HG03342 (cell line): Measurements from ENCODE around the gene SLC37A1.

Experiments
- ATAC-seq: cut with Tn5 transposase; IDR thresholded peaks from one replicate; pipeline ENCODE4 v1.9.1; 2021; ENCODE audit warnings: mild to moderate bottlenecking, moderate library complexity; ENCODE audit not compliant: unreplicated experiment

SLC37A1 gene

GRCh38 chr21:42572906-42573495 lies 59.3 kb downstream of the SLC37A1 start:
- no peak for ATAC-seq

- no peak for ATAC-seq
Observed at GRCh38 chr21:42574234-42575027, 60.8 kb downstream of the SLC37A1 start.

- no peak for ATAC-seq
Observed at GRCh38 chr21:42575111-42575510, 61.5 kb downstream of the SLC37A1 start.

GRCh38 chr21:42576639-42577038 lies 63.0 kb downstream of the SLC37A1 start:
- ATAC-seq = no peak

- ATAC-seq = no peak
Observed at GRCh38 chr21:42578034-42578433, 64.4 kb downstream of the SLC37A1 start.

GRCh38 chr21:42578761-42579415 lies 65.2 kb downstream of the SLC37A1 start:
- ATAC-seq = no peak

GRCh38 chr21:42579456-42580075 lies 65.9 kb downstream of the SLC37A1 start:
- no peak for ATAC-seq

- ATAC-seq = no peak
Observed at GRCh38 chr21:42580076-42580792, 66.6 kb downstream of the SLC37A1 start.

GRCh38 chr21:42580793-42581321 lies 67.2 kb downstream of the SLC37A1 start:
- ATAC-seq = no peak

- ATAC-seq = no peak
Observed at GRCh38 chr21:42581336-42581992, 67.8 kb downstream of the SLC37A1 start.

- ATAC-seq = no peak
Observed at GRCh38 chr21:42581993-42582786, 68.5 kb downstream of the SLC37A1 start.

- no peak for ATAC-seq
Observed at GRCh38 chr21:42582787-42583476, 69.3 kb downstream of the SLC37A1 start.

- no peak for ATAC-seq
Observed at GRCh38 chr21:42583477-42584295, 70.0 kb downstream of the SLC37A1 start.

- ATAC-seq = no peak
Observed at GRCh38 chr21:42584296-42584641, 70.6 kb downstream of the SLC37A1 start.

- no peak for ATAC-seq
Observed at GRCh38 chr21:42585881-42586280, 72.2 kb downstream of the SLC37A1 start.

GRCh38 chr21:42586406-42586805 lies 72.8 kb downstream of the SLC37A1 start:
- ATAC-seq = no peak

GRCh38 chr21:42587036-42587435 lies 73.4 kb downstream of the SLC37A1 start:
- ATAC-seq = no peak
